Activated CD4-positive, alpha-beta T cell treated with anti-CD3 and anti-CD28 coated beads, Interleukin-2, amount 50 U/mL, for 4 hours (primary cell): ENCODE data around the gene SLC29A3.

Experiments
- DNase-seq, 2 experiments: peaks; one replicate each; pipeline ENCODE4 v3.0.0-alpha.2; 2020

Gene SLC29A3

GRCh38 chr10:71325267-71325666 lies 6.2 kb downstream of the SLC29A3 start:
- DNase-seq: no peak

- no peak for DNase-seq
Measured at GRCh38 chr10:71326464-71326881, 7.4 kb downstream of the SLC29A3 start.

- no peak for DNase-seq
Measured at GRCh38 chr10:71330789-71331404, 11.8 kb downstream of the SLC29A3 start.

- no peak for DNase-seq
Measured at GRCh38 chr10:71331736-71332135, 12.7 kb downstream of the SLC29A3 start.

GRCh38 chr10:71332466-71332865 lies 13.4 kb downstream of the SLC29A3 start:
- DNase-seq: no peak

GRCh38 chr10:71333129-71333887 lies 14.2 kb downstream of the SLC29A3 start:
- no peak for DNase-seq

GRCh38 chr10:71334221-71334791 lies 15.2 kb downstream of the SLC29A3 start:
- no peak for DNase-seq

GRCh38 chr10:71335173-71335708 lies 16.2 kb downstream of the SLC29A3 start:
- DNase-seq: no peak

- DNase-seq: no peak
Measured at GRCh38 chr10:71336632-71337031, 17.6 kb downstream of the SLC29A3 start.

GRCh38 chr10:71337219-71337701 lies 18.2 kb downstream of the SLC29A3 start:
- no peak for DNase-seq

- DNase-seq: no peak
Measured at GRCh38 chr10:71338728-71339495, 19.9 kb downstream of the SLC29A3 start.

- no peak for DNase-seq
Measured at GRCh38 chr10:71339796-71340589, 20.9 kb downstream of the SLC29A3 start.

- no peak for DNase-seq
Measured at GRCh38 chr10:71342573-71343391, 23.7 kb downstream of the SLC29A3 start.

GRCh38 chr10:71343392-71343773 lies 24.3 kb downstream of the SLC29A3 start:
- no peak for DNase-seq

- no peak for DNase-seq
Measured at GRCh38 chr10:71344154-71344925, 25.3 kb downstream of the SLC29A3 start.

- no peak for DNase-seq
Measured at GRCh38 chr10:71344993-71345480, 26.0 kb downstream of the SLC29A3 start.

- no peak for DNase-seq
Measured at GRCh38 chr10:71345694-71346093, 26.6 kb downstream of the SLC29A3 start.

- DNase-seq: no peak
Measured at GRCh38 chr10:71346731-71347130, 27.7 kb downstream of the SLC29A3 start.

- DNase-seq: no peak
Measured at GRCh38 chr10:71347587-71348395, 28.7 kb downstream of the SLC29A3 start.
